GM04504 (cell line): Measurements from ENCODE around the gene NES.

Source experiments
- DNase-seq: peaks from one replicate; pipeline ENCODE4 v3.0.0-alpha.2; 2012; ENCODE audit warnings: low read depth

The NES gene

DNA sequence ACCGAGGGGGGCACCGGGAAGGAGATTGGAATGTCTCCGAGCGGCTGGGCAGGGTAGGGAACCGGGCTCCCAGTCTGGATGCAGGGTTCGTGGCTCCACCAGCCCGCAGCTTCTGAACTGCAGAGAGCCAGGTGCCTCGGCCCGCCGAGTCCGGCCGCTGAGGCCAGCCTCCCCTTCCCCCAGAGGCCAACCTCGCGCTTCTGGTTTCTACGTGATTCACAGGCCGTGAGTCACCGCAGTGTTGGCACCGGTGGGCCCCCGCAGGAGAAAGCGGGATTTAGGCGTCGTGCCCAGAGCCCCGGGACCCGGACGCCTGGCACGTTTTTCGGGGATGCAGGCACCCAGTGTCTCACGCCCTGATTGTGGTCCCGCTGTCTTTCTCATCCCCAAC, 27.7 kb upstream of the NES start:
- DNase-seq: no peak

GRCh38 chr1:156704166-156704711, 27.0 kb upstream of the NES start:
- DNase-seq: no peak

- DNase-seq: no peak
Measured at GRCh38 chr1:156703741-156704140, 26.5 kb upstream of the NES start.

GRCh38 chr1:156703336-156703735, 26.1 kb upstream of the NES start:
- no peak for DNase-seq

- no peak for DNase-seq
Measured at GRCh38 chr1:156700736-156701531, 23.7 kb upstream of the NES start.

DNA sequence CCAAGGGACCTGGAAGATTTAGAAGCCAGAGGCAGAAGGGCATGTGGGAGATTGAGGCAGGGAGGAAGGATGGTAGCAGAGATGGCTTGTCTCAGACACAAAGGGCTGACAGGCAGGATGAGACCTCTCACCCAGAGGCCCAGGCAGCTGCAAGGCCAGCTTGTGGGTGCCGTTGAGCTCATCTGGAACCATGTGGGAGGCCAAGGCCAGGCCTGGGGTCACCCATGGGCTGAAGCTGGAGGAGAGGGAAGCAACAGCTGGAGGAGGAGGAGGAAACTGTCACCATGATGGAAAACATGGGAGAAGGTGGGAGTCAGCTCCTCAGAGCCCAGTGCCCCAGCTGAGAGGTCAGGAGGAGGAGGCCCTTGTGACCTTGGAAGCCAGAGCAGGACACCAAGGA, 21.8 kb upstream of the NES start:
- DNase-seq: no peak

DNA sequence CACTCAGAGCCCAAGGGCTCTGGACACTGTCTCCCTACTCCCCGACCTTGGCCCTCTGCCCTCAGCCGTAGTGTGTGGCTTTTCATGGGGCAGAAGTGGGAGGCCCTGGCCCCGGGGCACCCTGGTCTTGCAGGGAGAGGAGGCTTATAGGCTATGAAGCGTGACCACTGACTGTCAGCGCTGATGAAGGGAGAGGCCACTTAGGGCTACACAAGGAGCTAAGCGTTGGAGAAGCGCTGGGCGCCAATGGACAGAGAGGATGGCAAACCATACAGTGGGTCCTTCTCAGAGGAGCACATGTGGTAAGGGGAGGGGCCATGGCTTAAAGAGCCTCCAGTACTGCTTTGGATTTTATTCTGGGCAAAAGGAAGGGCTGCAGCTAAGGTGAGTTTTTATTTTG, 20.3 kb upstream of the NES start:
- no peak for DNase-seq

DNA sequence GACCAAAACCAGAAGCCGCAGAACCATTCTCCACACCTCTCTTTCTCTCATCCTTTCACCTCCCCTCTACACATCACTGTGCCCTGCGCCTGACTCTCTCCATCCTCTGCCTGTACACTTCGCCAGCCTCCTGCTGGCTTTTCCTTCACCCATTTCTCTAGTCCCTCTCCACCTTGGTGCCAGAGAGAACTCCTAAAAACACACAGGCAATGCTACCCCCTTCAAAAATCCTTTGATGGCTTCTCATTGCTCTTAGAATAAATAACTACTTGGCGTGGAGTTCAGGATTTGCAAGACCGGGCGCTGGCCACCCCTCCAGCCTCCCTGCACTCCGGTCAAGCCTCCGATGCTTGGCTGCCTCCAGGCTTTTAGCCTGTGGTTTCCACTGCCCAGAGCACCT, 19.5 kb upstream of the NES start:
- DNase-seq: no peak

DNA sequence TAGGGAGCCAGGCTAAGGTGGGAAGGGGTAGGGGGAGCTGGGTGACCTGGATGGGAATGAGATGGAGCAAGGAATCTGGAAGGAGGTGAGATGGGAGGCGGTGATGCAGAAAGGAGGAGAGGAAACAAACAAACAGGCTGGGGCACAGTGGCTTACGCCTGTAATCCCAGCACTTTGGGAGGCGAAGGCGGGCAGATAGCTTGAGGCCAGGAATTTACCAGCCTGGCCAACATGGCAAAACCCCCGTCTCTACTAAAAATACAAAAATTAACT, 17.4 kb upstream of the NES start:
- DNase-seq: no peak

DNA sequence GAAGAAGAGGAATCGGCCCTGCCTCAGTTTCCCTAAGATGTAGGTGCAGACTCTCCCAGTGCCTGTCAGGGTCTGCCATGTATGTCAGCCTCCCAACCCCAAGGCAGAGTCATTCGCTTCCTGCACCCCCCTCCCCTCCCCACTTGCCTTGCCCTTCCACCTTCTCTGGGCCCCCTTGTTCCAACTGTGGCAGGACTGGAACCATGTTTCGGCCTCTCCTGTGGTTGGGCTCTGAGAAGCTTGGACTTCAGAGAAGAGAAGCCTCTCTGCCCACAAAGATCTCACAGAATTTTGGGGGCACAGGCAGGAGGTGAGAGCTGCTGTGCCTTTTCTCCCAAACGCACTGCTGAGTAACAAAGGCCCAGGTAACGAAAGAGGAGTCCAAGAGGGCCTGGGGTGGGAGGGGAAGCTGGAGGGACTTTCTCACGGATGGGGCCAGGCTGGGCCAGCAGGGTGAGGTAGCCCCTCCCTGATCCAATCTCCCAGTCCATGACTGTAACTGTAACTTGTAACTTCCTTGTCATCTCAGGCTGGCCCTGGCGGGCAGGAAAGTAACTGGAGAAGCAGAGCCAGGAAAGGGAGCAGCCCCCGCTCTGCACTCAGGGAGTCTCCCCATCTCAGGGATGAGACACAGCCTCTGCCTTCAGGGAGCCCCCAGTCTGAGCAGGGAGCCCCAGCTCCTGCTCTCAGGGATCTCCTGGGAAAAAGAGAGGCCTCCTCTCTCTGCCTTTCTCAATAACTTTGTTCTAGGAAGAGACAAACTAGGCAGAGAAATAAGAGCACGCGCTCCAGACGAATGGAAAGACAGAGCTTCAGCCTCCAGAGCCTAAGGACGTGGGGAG, 16.9 kb upstream of the NES start:
- no peak for DNase-seq

DNA sequence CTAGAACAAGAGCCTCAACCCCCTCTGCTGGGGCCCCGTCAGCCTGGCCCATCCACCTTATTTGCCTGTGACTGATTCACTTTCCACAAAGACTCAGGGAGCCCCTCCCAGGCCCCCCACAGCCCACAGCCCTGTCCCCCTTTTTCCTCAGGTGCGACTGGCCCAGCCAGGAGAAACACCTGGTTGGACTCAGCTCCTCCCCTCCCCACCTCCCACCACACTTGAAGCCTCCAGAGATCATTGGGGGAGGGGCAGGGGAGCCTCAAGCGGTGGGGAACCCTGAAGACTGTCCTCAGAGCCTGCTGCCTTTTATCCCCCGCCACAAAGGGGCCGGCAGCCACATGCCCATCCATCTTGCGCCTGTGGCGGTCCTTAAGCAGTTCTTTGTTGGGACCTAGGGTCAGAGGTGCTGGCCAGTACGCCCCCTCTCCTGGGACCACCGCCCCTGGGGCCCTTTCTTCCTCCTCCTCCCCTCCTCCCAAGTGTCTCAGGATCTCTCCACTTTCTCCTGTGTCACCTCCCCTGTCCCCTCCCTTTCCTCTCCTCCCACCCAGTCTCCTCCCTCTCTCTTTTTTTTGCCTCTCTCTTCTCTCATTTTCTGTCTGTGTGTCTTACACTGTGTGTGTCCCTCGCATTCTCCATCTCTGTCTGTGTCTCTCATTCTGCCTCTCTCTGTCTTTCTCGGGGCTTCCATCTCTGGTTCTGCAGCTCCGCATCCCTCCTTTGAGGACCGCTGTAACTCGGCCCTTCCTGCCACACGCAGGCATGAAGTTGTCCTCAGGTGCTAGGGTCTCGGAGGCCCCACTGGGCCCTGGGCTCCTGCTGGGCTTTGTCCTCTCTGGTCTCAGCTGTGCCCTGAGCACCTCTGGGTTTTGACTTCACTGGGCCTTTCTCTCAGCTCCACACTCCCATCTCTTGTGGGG, 16.0 kb upstream of the NES start:
- DNase-seq: no peak

- no peak for DNase-seq
Measured at GRCh38 chr1:156692441-156692924, 15.3 kb upstream of the NES start.

DNA sequence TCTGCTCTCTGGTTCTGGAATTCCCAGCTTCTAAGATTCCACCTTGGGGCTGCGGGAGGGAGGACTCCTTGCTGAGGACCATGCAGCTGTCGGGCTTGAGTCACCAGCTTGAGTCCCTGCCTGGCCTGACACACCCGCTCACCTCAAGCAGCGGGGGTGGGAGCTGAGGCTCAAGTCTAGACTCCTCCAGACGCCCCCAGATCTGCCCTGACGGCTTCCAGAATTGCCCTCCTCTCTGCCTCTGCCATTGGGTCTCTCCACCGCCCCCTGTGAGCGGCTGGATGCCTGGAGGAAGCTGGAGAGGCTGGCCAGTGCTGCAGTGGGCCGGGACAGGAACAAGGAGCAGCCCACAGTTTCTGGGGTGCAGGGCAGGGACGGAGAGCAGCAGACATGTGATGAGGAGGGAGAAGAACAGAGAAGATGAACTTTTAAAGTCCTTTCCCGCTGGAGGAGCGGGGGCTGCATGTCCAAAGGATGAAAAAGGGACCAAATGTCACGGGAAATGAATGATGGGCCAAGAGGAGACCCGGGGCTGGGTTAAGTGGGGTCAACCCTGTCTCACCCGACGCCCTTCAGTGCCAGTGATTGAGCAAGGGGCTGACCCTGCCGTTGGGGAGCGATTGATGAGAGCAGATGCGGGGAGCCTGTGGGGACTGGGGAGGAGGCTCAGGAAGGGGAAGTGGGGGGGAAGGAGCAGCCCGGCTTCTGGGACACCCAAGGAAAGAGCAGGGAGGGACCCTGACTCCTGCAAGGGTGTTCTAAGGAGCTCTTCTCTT, 14.6 kb upstream of the NES start:
- no peak for DNase-seq

- no peak for DNase-seq
Measured at GRCh38 chr1:156691191-156691590, 14.0 kb upstream of the NES start.

DNA sequence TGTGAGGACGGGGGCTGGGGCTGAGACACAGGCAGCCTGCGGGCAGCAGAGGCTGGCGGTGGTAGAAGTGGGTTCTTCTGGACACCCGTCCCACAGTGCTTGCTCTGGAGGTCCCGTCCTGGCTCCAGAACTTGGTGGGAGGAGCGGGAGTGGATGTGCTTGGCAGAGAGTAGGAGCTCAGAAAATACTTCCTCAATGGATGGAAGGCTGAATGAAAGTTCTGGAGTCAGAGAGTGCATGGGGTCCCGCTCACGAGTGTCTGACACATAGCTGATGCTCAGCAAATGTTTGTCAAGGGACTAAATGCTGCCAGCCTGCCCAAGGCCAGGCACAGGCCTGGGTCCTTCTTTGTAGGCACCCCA, 13.4 kb upstream of the NES start:
- no peak for DNase-seq

- no peak for DNase-seq
Measured at GRCh38 chr1:156689953-156690674, 12.9 kb upstream of the NES start.

- DNase-seq: no peak
Measured at GRCh38 chr1:156689035-156689952, 12.1 kb upstream of the NES start.

- DNase-seq: no peak
Measured at GRCh38 chr1:156684227-156684782, 7.1 kb upstream of the NES start.

DNA sequence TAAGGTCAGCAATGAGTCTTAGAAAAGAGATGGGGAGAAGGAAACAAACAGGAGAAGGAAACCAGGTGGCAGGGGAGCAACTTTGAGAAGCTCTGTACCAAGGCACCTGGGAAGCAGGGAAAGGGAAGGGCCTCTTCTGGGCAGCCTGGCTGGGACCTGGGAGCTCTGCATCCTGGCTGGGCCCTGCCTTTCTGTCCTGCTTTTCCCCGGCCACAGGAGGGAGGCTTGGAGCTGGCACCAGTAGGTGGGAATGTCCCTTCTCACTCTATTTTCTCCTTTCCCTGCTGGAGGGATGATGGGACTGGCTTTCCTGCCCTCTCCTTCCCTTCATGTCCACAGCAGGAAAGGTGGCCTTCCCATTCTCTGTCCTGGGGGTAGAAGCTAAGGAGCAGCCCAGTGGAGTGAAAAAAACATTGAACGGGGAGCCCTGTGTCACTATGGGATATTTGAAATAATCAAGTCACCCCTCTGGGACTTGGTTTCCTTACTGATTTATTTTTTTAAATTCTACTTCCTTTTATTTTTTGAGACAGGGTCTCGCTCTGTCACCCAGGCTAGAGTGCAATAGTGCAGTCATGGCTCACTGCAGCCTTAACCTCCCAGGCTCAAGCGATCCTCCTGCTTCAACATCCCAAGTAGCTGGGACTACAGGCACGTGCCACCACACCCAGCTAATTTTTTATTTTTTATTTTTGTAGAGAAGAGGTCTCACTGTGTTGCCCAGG, 5.1 kb upstream of the NES start:
- DNase-seq: no peak
